Suprapubic skin (tissue), 3 donors: Measurements from ENCODE around the gene NDUFS2.

ENCODE experiments used
- CTCF ChIP-seq, 2 donors: fragments of 200-600 bp in 1 of 2; fragments of 450-650 bp in 1 of 2; sonication (generic) in 1 of 2; IDR thresholded peaks; one replicate each; pipeline ENCODE4 v1.5.1; 2016 to 2019; ENCODE audit warnings: antibody characterized with exemption in 2 of 2, mild to moderate bottlenecking in 1 of 2, moderate library complexity in 1 of 2
- EP300 ChIP-seq: sonication (generic); formaldehyde crosslinking; IDR thresholded peaks from one replicate; pipeline ENCODE4 v1.6.1; 2017; ENCODE audit warnings: antibody characterized with exemption
- POLR2A ChIP-seq, 2 donors: fragments of 450-650 bp; IDR thresholded peaks; one replicate each; pipeline ENCODE4 v1.6.1; 2017; ENCODE audit warnings: antibody characterized with exemption in 2 of 2, mild to moderate bottlenecking in 2 of 2, moderate library complexity in 2 of 2

- no peak for TF ChIP-seq POLR2A (IDR thresholded peaks at IDR 0.05)
- TF ChIP-seq EP300: no peak
- TF ChIP-seq CTCF (IDR thresholded peaks at IDR 0.05): no peak
Measured at GRCh38 chr1:161157867-161158266, 44.3 kb upstream of the NDUFS2 start.
